MM.1S (cell line): ENCODE results near the gene FES.

ENCODE experiments used
- EZH2 ChIP-seq: fragments of 300-600 bp; sonication (generic); optimal IDR thresholded peaks from 2 replicates; pipeline ENCODE3; 2017; ENCODE audit warnings: low read depth, mild to moderate bottlenecking, antibody characterized with exemption, low read length, mixed read lengths
- TF ChIP-seq, protein P1 (sequence below): fragments of 300-600 bp; sonication (generic); IDR thresholded peaks from 2 replicates; pipeline ENCODE4 v1.5.1; 2016; ENCODE audit warnings: antibody characterized with exemption, low read length, mixed read lengths

DNA sequence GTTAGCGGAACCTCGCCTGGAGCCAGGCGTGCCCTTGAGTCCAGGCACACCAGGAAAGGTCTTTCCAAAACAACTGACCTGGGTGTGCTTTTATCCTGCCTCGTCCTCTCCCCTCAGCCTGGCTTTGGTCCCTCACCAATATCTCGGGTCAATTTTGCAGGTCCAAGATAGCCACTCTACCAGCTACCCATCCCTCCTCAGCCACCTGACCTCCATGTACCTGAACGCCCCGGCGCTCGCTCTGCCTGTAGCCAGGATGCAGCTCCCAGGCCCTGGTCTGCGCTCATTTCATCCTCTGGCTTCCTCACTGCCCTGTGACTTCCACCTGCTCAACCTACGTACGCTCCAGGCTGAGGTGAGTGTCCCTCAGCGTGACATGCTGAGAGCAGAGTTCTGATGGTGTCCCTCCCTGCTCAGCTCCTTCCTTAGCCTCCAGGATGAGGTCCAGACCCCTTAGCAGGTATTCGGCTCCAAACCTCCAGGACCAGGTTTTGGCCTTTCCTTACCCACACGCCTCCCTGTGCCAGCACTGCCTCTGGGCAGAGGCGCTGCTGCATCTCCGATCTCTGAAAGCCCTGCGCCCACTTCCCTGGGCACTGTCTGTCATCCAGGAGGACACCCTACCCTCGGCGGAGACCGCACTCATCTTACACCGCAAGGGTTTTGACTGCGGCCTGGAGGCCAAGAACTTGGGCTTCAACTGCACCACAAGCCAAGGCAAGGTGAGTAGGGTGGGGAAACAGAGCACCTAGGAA, 33.9 kb downstream of the FES start:
- TF ChIP-seq, protein P1, sequence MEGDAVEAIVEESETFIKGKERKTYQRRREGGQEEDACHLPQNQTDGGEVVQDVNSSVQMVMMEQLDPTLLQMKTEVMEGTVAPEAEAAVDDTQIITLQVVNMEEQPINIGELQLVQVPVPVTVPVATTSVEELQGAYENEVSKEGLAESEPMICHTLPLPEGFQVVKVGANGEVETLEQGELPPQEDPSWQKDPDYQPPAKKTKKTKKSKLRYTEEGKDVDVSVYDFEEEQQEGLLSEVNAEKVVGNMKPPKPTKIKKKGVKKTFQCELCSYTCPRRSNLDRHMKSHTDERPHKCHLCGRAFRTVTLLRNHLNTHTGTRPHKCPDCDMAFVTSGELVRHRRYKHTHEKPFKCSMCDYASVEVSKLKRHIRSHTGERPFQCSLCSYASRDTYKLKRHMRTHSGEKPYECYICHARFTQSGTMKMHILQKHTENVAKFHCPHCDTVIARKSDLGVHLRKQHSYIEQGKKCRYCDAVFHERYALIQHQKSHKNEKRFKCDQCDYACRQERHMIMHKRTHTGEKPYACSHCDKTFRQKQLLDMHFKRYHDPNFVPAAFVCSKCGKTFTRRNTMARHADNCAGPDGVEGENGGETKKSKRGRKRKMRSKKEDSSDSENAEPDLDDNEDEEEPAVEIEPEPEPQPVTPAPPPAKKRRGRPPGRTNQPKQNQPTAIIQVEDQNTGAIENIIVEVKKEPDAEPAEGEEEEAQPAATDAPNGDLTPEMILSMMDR: no peak
- TF ChIP-seq EZH2: no peak
